SU-DHL-6 (cell line): ENCODE measurements around the gene ABCA13.

Experiments
- EZH2phosphoT487 ChIP-seq: fragments of 200-600 bp; sonication (generic), shearing (Covaris generic); conservative IDR thresholded peaks from 2 replicates; pipeline ENCODE4 v1.6.1; 2018; ENCODE audit warnings: mild to moderate bottlenecking, antibody characterized with exemption, low read length, moderate library complexity, mixed read lengths
- TF ChIP-seq, protein P1 (sequence below): fragments of 200-600 bp; sonication (generic); IDR thresholded peaks from one replicate; pipeline ENCODE4 v1.5.1; 2017; ENCODE audit warnings: antibody characterized with exemption, mild to moderate bottlenecking, low read length, moderate library complexity; ENCODE audit not compliant: insufficient read depth, poor library complexity, severe bottlenecking

DNA sequence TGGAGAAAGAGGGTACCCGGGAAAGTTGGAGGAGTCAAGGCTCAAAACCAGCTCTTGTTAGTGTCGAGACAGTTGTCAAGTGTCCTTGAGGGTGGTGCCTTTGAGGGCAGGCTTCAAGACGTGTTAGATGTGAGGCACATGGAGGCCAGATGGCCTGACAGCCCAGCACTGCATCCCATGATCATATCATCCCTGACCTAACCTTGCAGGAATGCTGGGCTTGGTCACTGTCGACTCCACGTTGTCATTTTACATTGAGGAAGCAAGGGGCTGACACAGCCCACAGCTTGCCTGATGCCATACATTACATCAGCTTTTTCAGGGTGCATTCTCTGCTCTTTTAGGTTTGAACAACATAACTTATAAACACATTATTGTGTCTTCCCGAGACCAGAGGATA lies 114.1 kb downstream of the ABCA13 start:
- TF ChIP-seq, protein P1, sequence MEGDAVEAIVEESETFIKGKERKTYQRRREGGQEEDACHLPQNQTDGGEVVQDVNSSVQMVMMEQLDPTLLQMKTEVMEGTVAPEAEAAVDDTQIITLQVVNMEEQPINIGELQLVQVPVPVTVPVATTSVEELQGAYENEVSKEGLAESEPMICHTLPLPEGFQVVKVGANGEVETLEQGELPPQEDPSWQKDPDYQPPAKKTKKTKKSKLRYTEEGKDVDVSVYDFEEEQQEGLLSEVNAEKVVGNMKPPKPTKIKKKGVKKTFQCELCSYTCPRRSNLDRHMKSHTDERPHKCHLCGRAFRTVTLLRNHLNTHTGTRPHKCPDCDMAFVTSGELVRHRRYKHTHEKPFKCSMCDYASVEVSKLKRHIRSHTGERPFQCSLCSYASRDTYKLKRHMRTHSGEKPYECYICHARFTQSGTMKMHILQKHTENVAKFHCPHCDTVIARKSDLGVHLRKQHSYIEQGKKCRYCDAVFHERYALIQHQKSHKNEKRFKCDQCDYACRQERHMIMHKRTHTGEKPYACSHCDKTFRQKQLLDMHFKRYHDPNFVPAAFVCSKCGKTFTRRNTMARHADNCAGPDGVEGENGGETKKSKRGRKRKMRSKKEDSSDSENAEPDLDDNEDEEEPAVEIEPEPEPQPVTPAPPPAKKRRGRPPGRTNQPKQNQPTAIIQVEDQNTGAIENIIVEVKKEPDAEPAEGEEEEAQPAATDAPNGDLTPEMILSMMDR, result no peak
- no peak for TF ChIP-seq EZH2phosphoT487
